Activated CD4-positive, CD25-positive, alpha-beta regulatory T cell treated with anti-CD3 and anti-CD28 coated beads, Interleukin-2, amount 50 U/mL, for 16 hours (primary cell): ENCODE measurements around the gene LARP4B.

Experiments
- DNase-seq: peaks from one replicate; pipeline ENCODE4 v3.0.0-alpha.2; 2020; ENCODE audit warnings: low read depth, low spot score

LARP4B gene

DNA sequence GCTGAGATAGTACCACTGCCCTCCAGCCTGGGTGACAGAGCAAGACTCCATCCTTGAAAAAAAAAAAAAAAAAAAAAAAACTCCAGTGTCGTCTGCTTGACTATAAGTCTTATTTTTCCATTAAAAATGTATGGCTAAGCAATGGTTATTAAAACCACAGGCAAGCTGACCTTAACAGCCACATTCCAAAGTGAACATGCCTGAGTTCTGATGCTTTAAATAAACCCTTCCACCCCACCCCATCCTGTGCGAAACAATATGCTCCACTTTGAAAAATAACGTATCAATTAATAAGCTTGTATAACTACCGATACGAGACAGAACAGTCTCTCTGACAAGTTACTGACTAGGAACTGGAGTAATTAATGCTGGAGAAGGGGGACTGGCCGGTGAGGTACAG is 63.7 kb downstream of the LARP4B start:
- no peak for DNase-seq

DNA sequence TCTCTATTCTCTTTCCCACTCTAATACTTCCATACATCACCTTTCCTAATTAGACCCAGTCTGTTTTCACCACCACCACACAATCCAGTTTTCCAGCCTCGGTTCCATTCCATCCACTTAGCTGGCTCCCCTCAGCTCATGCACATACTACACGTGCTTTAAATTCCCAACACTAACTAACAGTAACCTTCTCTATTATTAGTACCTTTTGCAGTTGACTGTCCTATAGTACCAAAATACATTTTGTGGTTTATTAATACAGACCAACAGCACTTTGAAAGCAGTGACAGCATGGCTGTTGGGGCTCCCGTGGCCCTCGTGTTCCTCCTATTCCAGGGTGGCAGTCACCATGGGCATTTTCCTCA is 64.9 kb downstream of the LARP4B start:
- no peak for DNase-seq

DNA sequence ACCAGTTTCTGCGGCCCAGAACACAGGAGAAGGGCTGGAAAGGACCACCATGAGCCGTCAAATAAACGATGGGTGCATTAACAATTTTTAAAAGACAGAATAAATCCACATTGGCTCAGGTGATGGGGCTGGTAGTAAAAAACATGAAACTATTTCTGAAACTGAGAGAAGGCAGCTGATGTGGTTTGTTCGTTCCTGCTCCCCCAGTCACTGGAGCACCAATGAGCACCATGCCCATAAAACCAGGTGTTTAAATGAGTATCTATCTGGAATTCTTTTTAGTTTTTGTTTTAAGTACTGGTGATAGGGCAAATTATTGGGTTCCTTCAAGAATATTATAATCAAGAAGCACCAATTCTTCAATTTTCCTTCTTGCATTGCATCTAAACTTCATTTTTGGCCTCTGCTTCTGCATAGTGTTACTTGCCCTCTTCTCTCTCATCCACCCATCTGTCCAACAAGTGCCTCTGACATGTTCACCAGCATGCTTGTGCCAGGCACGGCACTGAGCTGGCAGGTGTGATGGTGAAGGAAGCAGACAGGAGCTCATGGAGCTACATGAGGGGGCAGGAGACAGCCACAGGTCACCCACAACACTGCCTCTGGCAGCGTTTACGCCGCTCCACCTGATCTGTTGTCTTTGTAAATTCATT is 65.5 kb downstream of the LARP4B start:
- no peak for DNase-seq

DNA sequence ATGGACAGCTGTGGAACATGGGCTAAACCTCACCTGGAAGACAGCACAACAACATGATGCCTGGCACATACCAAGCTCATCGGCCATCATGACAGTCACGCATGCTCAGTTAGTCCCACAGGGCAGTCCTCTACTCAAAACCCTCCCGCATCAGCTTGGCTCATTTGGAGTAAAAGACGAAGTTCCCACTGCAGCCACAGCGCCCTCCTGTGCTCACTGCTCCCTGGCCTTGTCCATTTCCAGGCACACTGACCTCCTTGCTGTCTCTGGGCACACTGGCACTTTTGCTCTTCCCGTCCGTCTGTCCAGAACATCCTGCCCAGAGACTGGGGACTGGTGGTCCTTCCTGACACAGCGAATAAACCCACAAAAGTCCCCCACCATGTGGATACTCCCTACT is 66.2 kb downstream of the LARP4B start:
- no peak for DNase-seq

DNA sequence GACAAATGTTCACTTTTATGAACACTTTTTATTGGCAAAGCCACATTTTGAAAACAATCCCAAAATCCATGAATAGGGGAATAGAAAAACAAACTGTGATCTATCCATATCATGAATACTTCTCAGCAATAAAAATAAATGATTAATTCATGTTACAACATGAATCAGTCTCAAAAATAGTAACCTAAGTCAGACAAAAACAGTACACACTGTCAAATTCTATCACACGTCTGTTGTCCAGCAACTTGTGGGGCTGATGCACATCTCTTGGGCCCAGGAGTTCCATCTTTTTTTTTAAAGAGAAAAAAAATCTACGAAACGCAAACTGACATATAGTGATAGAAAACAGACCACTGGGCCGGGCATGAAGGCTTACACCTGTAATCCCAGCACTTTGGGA is 71.0 kb downstream of the LARP4B start:
- DNase-seq: no peak

DNA sequence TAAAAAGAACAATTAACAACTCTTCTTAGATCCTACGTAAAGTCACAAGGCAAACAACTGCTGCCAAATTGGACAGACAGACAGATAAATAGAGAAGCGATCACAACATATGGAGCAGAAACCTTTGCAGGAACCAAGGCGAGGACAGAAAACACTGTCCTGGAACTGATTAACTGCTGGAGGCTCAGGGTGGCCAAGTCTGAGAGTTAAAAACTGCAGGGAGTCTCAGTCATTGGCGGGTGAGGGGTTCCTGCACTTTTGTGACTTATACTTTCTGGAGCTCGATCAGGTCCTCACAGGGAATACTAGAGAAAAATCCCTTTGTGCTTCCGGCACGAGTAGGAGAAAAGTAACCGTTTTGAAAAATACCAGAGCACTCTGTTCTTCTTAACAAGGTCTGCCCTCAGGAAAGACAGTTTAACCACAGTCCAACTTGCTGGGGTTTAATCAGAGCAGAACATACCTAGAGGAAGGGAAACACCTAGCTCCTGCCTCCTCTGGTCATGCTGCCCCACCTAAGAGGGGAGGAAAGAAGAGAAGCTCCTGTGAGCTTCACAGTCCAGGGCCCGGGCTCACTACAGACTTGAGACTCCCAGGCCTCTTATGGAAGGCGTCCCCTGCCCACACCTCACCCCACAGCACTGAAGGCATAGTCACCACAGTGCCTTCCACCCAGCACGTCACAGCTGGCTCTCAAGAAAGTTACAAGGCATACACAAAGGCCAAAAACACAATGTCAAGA is 74.9 kb downstream of the LARP4B start:
- DNase-seq: no peak

DNA sequence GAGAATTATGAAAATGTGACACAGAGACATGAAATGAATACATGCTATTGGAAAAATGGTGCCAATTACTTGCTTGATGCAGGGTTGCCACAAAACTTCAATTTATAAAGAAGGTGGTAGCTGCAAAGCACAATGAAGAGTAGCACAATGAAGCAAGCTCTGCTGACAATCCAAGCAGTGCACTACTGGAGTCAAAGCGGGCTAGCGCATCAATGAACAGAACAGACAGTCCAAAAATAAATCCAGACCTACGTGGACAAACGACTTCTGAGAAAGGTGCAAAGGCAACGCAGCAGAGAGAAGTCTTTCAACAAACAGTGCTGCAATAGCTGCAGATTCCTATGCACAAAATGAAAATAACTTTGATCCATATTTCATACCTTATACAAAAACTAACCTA is 75.8 kb downstream of the LARP4B start:
- no peak for DNase-seq

DNA sequence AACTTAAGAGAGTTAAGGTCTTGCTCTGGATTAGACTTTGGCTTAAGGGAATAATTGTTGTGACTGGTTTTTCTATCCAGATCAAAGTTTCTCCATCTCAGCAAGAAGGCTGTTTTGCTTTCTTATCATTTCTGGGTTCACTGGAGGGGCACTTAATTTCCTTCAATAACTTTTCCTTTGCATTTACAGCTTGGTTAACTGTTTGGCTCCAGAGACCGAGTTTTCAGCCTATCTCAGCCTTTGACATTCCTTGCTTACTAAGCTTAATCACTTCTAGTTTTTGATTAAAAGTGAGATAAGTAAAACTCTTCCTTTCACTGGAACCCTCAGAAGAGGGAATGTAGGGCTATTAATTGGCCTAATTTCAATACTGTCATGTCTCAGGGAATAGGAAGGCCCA is 76.4 kb downstream of the LARP4B start:
- no peak for DNase-seq

DNA sequence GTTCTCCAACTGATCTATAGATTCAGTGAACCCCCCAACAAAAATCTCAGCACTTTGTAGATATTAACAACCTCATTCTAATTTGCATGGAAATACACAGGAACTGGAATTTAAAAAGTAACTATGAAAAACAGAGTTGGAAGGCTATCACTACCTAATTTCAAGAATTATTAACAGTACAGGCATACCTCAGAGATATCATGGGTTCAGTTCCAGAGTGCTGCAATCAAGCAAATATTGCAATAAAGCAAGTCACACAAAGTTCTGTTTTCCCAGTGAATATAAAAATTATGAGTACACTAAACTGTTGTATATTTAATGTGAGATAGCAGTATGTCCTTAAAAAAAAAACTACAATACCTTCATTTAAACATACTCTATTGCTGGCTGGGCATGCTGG is 78.5 kb downstream of the LARP4B start:
- DNase-seq: no peak

DNA sequence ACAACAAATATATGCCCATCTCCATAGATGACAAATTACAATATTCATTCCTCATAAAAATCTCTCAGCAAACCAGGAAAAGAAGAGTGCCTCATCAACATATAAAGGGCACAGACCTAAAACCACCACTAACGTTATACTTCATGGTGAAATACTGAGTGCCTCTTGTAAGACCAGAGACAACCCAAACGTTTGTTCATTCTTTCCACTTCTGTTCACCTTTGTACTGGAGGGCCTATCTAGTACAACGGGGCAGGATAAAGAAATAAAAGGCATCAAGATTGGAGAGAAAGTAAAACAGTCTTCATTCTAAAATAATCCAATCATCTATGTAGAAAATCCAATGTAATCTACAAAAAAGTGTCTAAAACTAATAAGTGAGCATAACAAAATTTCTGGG is 79.1 kb downstream of the LARP4B start:
- no peak for DNase-seq

DNA sequence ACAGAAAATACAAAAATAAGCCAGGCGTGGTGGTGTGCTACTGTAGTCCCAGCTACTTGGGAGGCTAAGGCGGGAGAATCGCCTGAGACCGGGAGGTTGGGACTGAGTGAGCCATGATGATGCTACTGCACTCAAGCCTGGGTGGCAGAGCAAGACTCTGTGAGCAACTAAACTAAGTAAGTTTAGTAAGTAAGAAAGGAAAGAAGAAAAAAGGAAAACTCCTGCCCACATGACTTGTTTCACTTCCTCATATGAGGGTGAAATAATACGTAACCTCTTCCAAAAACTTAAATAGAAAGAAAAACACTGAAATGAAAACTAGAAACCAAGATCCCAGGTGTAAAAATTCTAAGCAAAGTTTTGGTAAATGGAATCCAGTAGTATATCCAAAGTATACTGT is 79.6 kb downstream of the LARP4B start:
- no peak for DNase-seq

DNA sequence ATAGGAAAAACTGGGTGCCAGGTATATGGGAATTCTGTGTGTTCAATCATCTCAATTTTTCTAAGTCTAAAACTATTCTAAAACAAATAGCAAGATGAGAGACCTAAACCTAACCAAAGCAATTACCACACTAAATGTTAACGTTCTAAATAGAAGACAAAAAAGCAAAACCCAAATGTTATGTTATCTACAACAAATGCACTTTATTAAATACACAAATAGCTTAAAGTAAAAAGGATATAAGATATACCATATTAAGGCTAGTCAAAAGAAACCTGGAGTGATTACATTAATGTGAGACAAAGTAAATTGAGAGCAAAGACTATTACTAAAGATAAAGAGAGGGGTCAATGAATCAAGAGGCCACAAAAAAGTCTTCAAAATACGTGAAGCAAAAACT is 81.4 kb downstream of the LARP4B start:
- no peak for DNase-seq

DNA sequence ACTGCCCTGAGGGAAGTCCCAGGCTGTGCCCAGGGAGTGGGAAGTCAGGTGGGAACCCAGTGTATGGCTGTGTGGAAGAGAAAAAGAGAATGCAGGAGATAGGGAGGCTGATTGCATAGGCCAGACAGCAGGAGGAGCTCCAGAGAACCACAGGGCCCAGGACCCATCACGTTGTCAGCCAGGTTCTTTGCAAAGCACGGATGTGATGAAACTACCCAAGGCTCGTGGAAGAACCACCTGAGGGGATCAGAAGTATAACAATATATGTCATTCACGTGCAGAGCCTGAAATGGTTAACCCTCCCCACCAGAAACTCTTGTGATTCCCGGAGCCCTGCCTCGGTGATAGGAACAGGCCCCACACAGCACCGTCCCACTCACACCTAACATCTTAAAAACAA is 83.6 kb downstream of the LARP4B start:
- DNase-seq: no peak

DNA sequence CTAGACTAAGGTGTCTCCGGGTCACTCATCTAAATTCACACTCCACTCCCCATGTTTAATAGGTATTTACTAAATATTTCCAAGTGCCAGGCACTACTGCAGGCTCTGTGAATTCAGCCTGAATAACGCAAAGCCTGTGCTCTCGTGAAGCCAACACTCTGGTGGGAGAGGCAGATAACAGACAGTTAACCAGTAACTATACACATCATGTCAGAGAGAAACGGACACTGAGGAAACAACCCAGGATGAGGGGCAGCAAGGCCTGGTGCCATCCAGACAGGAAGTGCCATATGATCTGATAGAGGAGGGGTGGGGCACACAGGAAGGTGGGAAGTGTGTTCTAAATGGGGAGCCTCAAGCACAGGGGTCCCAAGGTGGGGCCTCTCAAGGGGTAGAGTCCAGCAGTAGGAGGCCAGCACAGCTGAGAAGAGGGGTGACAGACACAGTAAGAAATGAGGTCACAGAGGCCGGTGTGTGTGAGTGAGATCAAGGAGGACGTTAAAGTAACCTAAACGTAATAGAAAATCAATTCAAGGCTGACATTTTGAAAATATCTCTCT is 85.3 kb downstream of the LARP4B start:
- no peak for DNase-seq

DNA sequence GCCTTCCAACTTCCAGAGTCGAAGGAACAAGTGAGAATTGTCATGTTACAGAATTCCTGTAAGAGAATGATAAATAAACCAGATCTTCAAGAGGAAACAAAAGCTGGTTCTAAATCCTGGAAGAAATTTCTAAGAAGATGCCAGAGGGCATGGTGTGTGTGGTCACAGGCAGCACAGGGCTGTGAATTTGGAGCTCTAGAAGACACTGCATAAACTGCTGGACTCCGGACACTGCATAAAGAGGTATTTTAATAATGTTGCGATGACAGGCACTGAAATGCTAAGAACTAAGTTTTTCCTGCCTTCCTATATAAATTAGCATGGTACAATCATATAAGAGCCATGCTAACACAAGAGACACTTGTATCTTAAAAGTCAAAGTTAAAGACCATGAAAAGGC is 86.0 kb downstream of the LARP4B start:
- no peak for DNase-seq

DNA sequence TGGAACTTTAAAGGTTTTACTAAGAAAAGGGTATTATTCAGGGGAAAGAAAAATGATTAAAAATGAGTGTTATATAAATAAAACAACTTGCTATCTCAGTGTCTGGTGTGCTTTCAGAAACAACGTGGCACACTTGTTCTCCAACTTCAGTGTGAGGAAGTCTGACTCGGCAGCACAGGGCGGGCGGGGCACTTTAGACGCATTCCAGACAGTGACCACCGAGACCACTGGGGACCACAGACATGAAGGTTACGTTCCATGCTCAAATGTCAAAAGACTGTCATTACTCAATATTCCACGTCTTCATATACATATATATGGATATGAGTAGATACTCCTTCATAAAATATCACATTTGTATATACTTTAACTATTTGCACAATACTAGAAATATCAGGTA is 87.0 kb downstream of the LARP4B start:
- DNase-seq: no peak

DNA sequence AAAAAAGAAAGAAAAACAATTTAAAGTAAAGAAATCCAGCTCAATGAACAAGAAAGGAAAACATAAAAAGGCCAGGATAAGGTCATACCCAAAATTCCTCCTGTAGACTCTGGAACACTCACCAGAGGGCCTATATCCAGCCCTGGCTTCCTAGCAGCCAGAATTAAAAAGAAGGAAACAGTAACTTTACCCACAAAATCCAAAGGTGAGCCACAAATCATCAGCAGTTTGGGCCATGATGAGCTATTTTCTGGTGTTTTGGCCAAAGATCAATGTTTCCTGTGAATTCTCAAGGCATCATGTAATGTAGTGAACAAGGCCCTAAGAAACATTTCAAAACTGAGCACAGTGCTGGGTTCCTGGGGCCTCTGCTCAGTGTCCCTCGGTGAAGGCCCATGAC is 87.8 kb downstream of the LARP4B start:
- DNase-seq: no peak

DNA sequence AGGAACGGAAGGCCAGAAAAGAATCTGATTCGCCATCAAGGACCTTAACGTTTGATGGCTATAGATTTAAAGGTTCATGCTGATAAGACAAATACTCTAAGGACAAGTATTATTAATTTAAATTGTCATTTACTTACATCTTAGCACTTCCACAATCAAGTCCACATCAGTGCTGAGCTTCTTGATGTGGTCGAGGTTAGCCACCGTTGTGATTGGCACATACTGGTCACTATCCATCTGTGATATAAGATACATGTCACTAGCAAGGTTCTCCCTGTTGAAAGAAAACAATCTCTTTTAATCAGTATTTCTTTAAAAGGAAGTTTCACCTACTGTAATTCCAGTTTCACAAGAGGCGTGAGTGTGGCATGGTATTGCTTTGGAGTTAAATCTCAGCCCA is 88.7 kb downstream of the LARP4B start:
- DNase-seq: no peak

DNA sequence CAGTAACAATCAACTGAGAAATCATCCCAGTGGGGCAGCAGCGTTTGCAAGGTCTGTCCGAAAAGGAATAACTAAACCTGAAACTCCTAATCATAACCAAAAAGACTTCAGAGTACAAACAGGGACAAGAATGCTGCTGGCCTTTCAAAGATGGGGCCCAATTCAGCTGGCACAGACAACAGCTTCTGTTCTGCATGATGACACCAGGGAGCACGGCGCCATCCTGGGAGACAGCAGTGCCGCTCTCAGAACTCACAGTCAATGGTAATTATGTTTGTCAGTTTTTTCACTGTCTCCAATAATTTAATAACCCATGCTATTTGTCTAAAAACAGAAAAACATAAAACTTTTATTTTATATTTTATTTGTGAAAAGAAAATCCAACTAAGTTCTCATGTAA is 90.0 kb downstream of the LARP4B start:
- DNase-seq: no peak

DNA sequence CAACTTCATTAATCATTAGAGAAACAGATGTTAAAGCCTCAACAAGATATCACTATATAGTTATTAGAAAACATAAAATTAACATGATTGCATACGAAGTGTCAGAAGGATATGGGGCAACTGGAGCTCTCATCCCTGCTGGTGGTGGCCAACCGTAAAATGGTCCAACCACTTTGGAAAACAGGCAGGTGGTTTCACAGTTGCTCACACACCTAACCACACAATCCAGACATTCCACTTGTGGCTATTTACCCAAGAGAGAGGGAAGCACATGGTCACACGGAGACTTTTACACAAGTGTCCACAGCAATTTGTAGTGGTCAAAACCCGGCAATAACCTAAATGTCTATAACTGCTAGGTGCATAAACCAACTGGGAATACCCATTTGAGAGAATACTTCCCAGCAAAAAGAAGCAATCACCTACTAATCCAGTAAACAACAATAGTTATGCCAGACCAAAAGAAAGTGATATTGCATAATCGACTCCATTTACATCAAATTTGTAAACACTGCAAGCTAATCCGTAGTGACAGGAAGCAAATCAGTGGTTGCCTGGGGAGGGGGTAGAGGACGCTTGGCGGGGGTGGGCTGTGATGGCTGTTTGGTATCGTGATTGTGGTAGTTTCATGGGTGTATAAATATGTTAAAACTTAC is 91.8 kb downstream of the LARP4B start:
- no peak for DNase-seq

DNA sequence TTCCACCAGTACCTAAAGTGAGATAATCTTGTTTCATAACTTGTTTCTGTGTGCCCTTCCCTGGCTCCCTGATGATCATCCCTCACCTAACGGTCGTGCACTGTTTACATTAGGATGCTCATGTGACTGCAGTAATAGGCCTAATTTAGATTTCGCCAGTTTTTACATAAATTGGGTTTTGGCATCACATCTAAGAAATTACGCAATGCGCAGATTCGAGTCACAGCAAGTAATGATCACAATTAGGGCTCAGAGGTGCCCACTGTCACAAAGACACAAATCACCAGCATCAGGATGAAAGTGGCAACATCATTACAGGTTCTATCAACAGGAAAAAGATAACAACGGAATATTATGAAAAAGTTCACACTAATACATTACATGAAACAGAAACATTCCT is 94.7 kb downstream of the LARP4B start:
- DNase-seq: no peak

DNA sequence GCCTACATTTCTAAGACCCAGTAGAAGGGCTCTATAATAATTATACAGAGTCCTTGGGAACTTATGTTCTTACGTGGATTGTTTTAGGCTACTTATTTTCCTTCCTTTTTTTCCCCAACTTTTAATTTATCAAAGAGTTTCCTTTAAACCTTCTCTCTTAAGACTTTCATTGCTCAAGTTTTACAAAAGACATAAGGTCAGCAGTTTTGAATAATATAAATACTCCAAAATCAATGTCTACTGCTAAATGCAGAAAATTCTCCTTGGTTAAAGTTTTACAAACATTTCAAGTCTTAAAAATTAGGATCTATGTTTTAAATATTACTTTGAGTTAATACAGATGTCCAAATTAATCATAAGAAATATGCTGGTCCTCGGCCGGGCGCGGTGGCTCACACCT is 97.0 kb downstream of the LARP4B start:
- no peak for DNase-seq

DNA sequence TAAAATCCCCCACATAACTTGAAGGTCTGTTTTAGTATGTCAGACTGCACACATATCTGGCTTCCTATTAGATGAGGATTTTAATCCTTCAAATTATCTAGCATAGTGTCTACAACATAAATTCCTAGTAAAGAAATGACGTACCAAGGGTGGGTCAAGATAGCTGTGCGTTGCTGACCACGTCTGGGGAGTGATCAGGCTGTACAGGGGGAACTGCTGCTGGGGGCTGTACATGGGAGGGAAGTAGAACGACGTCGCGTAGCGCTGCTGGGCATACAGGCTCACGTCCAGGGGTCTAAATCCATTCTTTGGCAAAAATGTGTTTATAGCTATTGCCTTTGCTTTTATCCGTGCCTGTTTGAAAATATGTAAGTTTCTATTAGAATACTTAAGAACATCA is 102.3 kb downstream of the LARP4B start:
- no peak for DNase-seq
